ENCODE measurements around the gene NKIRAS1. TPM values are rescaled to one million over a fixed set of nuclear protein-coding genes. Genes with fewer than 3 reads are reported as not detected.

NKIRAS1 gene
- total RNA-seq, 6 experiments from 2014 or later, result 7.0 to 14.2 (median 8.5) TPM

GRCh38 chr3:23880703-23881339 lies 36.0 kb downstream of the NKIRAS1 start:
- no peaks in the 10 kb centered on the region for H3K36me3 ChIP-seq
- H3K4me3 ChIP-seq, result no peak overlapping the region
- TF ChIP-seq POLR2A (IDR thresholded peaks at IDR 0.05) (no peak), CTCF (IDR thresholded peaks at IDR 0.05) (no peak)
- whole genome bisulfite sequencing (ENCODE audit: insufficient coverage, low coverage, low lambda C conversion rate, missing lambda C conversion rate), result 31% methylated on average over 4 of the region's 4 CpGs
- H3K27me3 ChIP-seq, result no peaks in the 10 kb centered on the region
- H3K9me3 ChIP-seq, result no peaks in the 10 kb centered on the region
- ATAC-seq (peak; percentile 40 to 70 (median 44)), DNase-seq (peak in 1 of 3 donors; percentile 47)
- intact Hi-C loops (cut with DNase I), result no loop called here
- peaks cover 0 to 10% (median 0%) of the 10 kb centered on the region in 4 donors for H3K4me1 ChIP-seq
- H3K27ac ChIP-seq, result no peak overlapping the region

GRCh38 chr3:23879485-23879884 lies 37.3 kb downstream of the NKIRAS1 start:
- no peaks in the 10 kb centered on the region for H3K27me3 ChIP-seq
- intact Hi-C loops (cut with DNase I), result no loop called here
- no peak for DNase-seq

GRCh38 chr3:23877329-23877980 lies 39.3 kb downstream of the NKIRAS1 start:
- Histone ChIP-seq H3K27ac (no peak overlapping the region), H3K36me3 (no peaks in the 10 kb centered on the region), H3K9me3 (no peaks in the 10 kb centered on the region), H3K27me3 (no peaks in the 10 kb centered on the region), H3K4me3 (no peak overlapping the region), H3K4me1 (peaks cover 0 to 10% (median 0%) of the 10 kb centered on the region in 4 donors)
- intact Hi-C loops (cut with DNase I), result no loop called here
- TF ChIP-seq POLR2A (IDR thresholded peaks at IDR 0.05) (no peak), CTCF (IDR thresholded peaks at IDR 0.05) (no peak)
- DNase-seq (peak in 1 of 3 donors; percentile 42), ATAC-seq (peak in 3 of 4 donors; percentile 58 to 91 (median 59))
- WGBS (ENCODE audit: insufficient coverage, low coverage, low lambda C conversion rate, missing lambda C conversion rate), result 61% methylated on average over 5 of the region's 5 CpGs

More at GRCh38 chr3:23879485-23879884, 37.3 kb downstream of the NKIRAS1 start:
- Histone ChIP-seq H3K9me3 (no peaks in the 10 kb centered on the region), H3K4me1 (peaks cover 0 to 10% (median 0%) of the 10 kb centered on the region in 4 donors), H3K4me3 (no peak overlapping the region), H3K27ac (no peak overlapping the region), H3K36me3 (no peaks in the 10 kb centered on the region)
- TF ChIP-seq CTCF (IDR thresholded peaks at IDR 0.05), result no peak
- no peak for TF ChIP-seq POLR2A (IDR thresholded peaks at IDR 0.05)
- ATAC-seq, result no peak
- 50% methylated on average over 1 of the region's 8 CpGs for whole genome bisulfite sequencing (ENCODE audit: insufficient coverage, low coverage, low lambda C conversion rate, missing lambda C conversion rate)

- H3K27ac ChIP-seq, result no peak overlapping the region
- H3K4me1 ChIP-seq, result peaks cover 0 to 10% (median 0%) of the 10 kb centered on the region in 4 donors
- no peak for DNase-seq
- H3K36me3 ChIP-seq, result no peaks in the 10 kb centered on the region
- H3K4me3 ChIP-seq, result no peak overlapping the region
- ATAC-seq, result no peak
- no peaks in the 10 kb centered on the region for H3K9me3 ChIP-seq
- H3K27me3 ChIP-seq, result no peaks in the 10 kb centered on the region
- TF ChIP-seq POLR2A (IDR thresholded peaks at IDR 0.05) (no peak), CTCF (IDR thresholded peaks at IDR 0.05) (no peak)
- 80% methylated on average over 2 of the region's 2 CpGs for WGBS (ENCODE audit: insufficient coverage, low coverage, low lambda C conversion rate, missing lambda C conversion rate)
- intact Hi-C loops (cut with DNase I), result no loop called here
Observed at GRCh38 chr3:23876923-23877322, 39.9 kb downstream of the NKIRAS1 start.
